Measurements from ENCODE around the gene TTC34.

TTC34 gene

GRCh38 chr1:2611621-2612437 is 189.7 kb downstream of the TTC34 start:
- no peaks in the 10 kb centered on the region for H3K36me3 ChIP-seq (ENCODE audit: control insufficient read depth, insufficient read depth, low read length)
- no peaks in the 10 kb centered on the region for H3K4me1 ChIP-seq (ENCODE audit: control insufficient read depth, insufficient read depth, low read length)
- H3K27me3 ChIP-seq (ENCODE audit: control insufficient read depth, insufficient read depth, low read length, poor library complexity, severe bottlenecking): no peaks in the 10 kb centered on the region
- WGBS, 2 experiments: 84 to 86% methylated on average over 19 of the region's 19 CpGs
- no peak overlapping the region for H3K27ac ChIP-seq (ENCODE audit: insufficient read depth, low read depth, low read length, poor library complexity, severe bottlenecking)
- H3K4me3 ChIP-seq (ENCODE audit: insufficient read depth, low read depth, low read length): no peak overlapping the region
- peaks cover 4% of the 10 kb centered on the region for H3K9me3 ChIP-seq (ENCODE audit: control insufficient read depth, low read length)

DNA sequence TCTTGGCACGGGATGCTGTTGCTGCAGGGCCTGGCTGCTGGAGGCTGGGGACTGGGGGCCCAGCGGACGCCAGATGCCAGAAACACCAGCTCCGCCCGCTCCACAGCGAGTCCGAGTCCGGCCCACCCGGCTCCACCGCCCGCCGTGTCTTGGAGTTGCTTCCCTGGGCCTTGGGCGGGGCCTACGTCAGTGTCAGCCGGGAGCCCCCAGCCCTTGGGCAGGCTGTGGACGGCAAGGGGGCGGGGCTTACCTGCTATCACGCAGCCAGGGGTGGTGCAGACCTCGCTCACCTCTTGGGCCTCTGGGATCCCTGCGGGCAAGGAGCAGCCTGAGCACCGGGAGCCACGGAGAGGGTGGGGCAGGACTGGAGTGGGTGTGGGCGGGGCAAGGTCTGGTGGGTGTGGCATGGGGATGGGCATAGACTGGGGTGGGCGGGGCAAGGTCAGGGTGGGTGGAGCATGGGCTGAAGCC is 190.4 kb downstream of the TTC34 start:
- 28 to 38% methylated on average over 24 of the region's 24 CpGs for WGBS, 2 experiments

GRCh38 chr1:2610036-2610959 is 191.2 kb downstream of the TTC34 start:
- no peaks in the 10 kb centered on the region for H3K9me3 ChIP-seq (ENCODE audit: control insufficient read depth, low read length)
- no peak overlapping the region for H3K27ac ChIP-seq (ENCODE audit: insufficient read depth, low read depth, low read length, poor library complexity, severe bottlenecking)
- H3K4me1 ChIP-seq (ENCODE audit: control insufficient read depth, insufficient read depth, low read length): no peaks in the 10 kb centered on the region
- no peak overlapping the region for H3K4me3 ChIP-seq (ENCODE audit: insufficient read depth, low read depth, low read length)
- H3K27me3 ChIP-seq (ENCODE audit: control insufficient read depth, insufficient read depth, low read length, poor library complexity, severe bottlenecking): no peaks in the 10 kb centered on the region
- WGBS, 2 experiments: 87 to 88% methylated on average over 21 of the region's 21 CpGs
- H3K36me3 ChIP-seq (ENCODE audit: control insufficient read depth, insufficient read depth, low read length): no peaks in the 10 kb centered on the region

More for the DNA sequence above, 190.4 kb downstream of the TTC34 start:
- Histone ChIP-seq H3K4me3 (ENCODE audit: insufficient read depth, low read depth, low read length) (no peak overlapping the region), H3K27me3 (ENCODE audit: control insufficient read depth, insufficient read depth, low read length, poor library complexity, severe bottlenecking) (no peaks in the 10 kb centered on the region), H3K9me3 (ENCODE audit: control insufficient read depth, low read length) (no peaks in the 10 kb centered on the region), H3K36me3 (ENCODE audit: control insufficient read depth, insufficient read depth, low read length) (no peaks in the 10 kb centered on the region), H3K27ac (ENCODE audit: insufficient read depth, low read depth, low read length, poor library complexity, severe bottlenecking) (no peak overlapping the region), H3K4me1 (ENCODE audit: control insufficient read depth, insufficient read depth, low read length) (no peaks in the 10 kb centered on the region)

- Histone ChIP-seq H3K4me3 (ENCODE audit: insufficient read depth, low read depth, low read length) (no peak overlapping the region), H3K27ac (ENCODE audit: insufficient read depth, low read depth, low read length, poor library complexity, severe bottlenecking) (no peak overlapping the region), H3K9me3 (ENCODE audit: control insufficient read depth, low read length) (no peaks in the 10 kb centered on the region), H3K27me3 (ENCODE audit: control insufficient read depth, insufficient read depth, low read length, poor library complexity, severe bottlenecking) (no peaks in the 10 kb centered on the region), H3K4me1 (ENCODE audit: control insufficient read depth, insufficient read depth, low read length) (no peaks in the 10 kb centered on the region), H3K36me3 (ENCODE audit: control insufficient read depth, insufficient read depth, low read length) (no peaks in the 10 kb centered on the region)
- WGBS, 2 experiments: 90 to 91% methylated on average over 34 of the region's 34 CpGs
These were observed 192.0 kb downstream of the TTC34 start for GRCh38 chr1:2609319-2610035.

GRCh38 chr1:2607641-2608091 is 193.8 kb downstream of the TTC34 start:
- H3K9me3 ChIP-seq (ENCODE audit: control insufficient read depth, low read length): no peaks in the 10 kb centered on the region
- H3K4me3 ChIP-seq (ENCODE audit: insufficient read depth, low read depth, low read length): no peak overlapping the region
- H3K4me1 ChIP-seq (ENCODE audit: control insufficient read depth, insufficient read depth, low read length): no peaks in the 10 kb centered on the region
- WGBS, 2 experiments: 83% methylated on average over 13 of the region's 13 CpGs
- no peaks in the 10 kb centered on the region for H3K27me3 ChIP-seq (ENCODE audit: control insufficient read depth, insufficient read depth, low read length, poor library complexity, severe bottlenecking)
- no peaks in the 10 kb centered on the region for H3K36me3 ChIP-seq (ENCODE audit: control insufficient read depth, insufficient read depth, low read length)
- H3K27ac ChIP-seq (ENCODE audit: insufficient read depth, low read depth, low read length, poor library complexity, severe bottlenecking): no peak overlapping the region

GRCh38 chr1:2606881-2607621 is 194.4 kb downstream of the TTC34 start:
- no peaks in the 10 kb centered on the region for H3K9me3 ChIP-seq (ENCODE audit: control insufficient read depth, low read length)
- H3K4me1 ChIP-seq (ENCODE audit: control insufficient read depth, insufficient read depth, low read length): no peaks in the 10 kb centered on the region
- H3K4me3 ChIP-seq (ENCODE audit: insufficient read depth, low read depth, low read length): no peak overlapping the region
- no peaks in the 10 kb centered on the region for H3K36me3 ChIP-seq (ENCODE audit: control insufficient read depth, insufficient read depth, low read length)
- 85 to 86% methylated on average over 36 of the region's 36 CpGs for WGBS, 2 experiments
- H3K27me3 ChIP-seq (ENCODE audit: control insufficient read depth, insufficient read depth, low read length, poor library complexity, severe bottlenecking): no peaks in the 10 kb centered on the region
- H3K27ac ChIP-seq (ENCODE audit: insufficient read depth, low read depth, low read length, poor library complexity, severe bottlenecking): no peak overlapping the region

- Histone ChIP-seq H3K27ac (ENCODE audit: insufficient read depth, low read depth, low read length, poor library complexity, severe bottlenecking) (no peak overlapping the region), H3K9me3 (ENCODE audit: control insufficient read depth, low read length) (no peaks in the 10 kb centered on the region), H3K36me3 (ENCODE audit: control insufficient read depth, insufficient read depth, low read length) (no peaks in the 10 kb centered on the region), H3K4me3 (ENCODE audit: insufficient read depth, low read depth, low read length) (no peak overlapping the region), H3K27me3 (ENCODE audit: control insufficient read depth, insufficient read depth, low read length, poor library complexity, severe bottlenecking) (no peaks in the 10 kb centered on the region), H3K4me1 (ENCODE audit: control insufficient read depth, insufficient read depth, low read length) (no peaks in the 10 kb centered on the region)
- WGBS, 2 experiments: 86% methylated on average over 15 of the region's 15 CpGs
These were observed 195.1 kb downstream of the TTC34 start for GRCh38 chr1:2606396-2606880.

DNA sequence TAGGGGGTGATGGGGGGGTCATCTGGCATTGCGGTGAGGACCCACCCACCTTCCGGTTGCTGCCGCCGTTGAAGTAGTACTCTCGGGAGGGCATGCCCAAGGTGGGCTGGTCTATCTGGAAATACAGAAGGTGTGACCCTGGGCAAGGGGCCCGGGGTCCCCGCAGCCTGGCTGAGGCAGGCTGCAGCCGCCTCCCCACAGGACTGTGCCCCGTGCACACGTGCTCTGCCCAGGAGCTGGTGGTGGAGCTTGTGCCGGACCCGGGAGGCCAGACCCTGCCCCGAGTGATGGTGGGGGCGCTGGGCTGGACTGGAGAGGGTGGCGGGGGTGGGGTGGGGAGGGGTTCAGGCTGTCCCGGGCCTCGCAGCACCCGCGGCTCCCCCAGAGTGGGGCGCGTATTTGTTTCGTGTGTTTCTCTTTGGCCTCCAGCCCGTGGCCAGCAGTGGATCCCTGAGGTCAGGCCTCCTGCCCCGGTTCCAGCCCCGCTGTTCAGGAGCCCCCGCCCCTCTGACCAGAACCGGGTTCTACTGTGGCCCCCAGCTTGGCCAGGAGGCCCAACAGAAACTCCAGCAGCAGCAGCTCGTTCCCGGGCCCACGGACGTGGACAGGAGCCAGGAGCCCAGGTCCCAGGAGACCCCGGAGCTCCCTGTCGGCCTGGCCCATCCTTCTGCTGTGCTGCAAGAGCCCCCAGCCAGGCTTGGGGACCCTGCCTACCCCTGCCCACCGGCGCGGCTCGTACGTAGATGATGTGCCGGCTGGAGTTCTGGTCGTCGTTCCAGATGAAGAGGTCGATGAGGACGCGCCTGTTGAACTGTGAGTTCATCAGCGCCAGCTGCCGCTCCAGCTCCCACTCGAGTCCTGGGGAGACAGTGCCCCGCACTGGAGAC is 195.7 kb downstream of the TTC34 start:
- Histone ChIP-seq H3K4me1 (ENCODE audit: control insufficient read depth, insufficient read depth, low read length) (no peaks in the 10 kb centered on the region), H3K36me3 (ENCODE audit: control insufficient read depth, insufficient read depth, low read length) (no peaks in the 10 kb centered on the region), H3K27ac (ENCODE audit: insufficient read depth, low read depth, low read length, poor library complexity, severe bottlenecking) (no peak overlapping the region), H3K27me3 (ENCODE audit: control insufficient read depth, insufficient read depth, low read length, poor library complexity, severe bottlenecking) (no peaks in the 10 kb centered on the region), H3K9me3 (ENCODE audit: control insufficient read depth, low read length) (no peaks in the 10 kb centered on the region), H3K4me3 (ENCODE audit: insufficient read depth, low read depth, low read length) (no peak overlapping the region)
- WGBS, 2 experiments: 93 to 94% methylated on average over 48 of the region's 48 CpGs
